Muscle of leg (tissue), 11 donors: ENCODE data around the gene TSC22D4. TPM values are rescaled to one million over a fixed set of nuclear protein-coding genes. Genes with fewer than 3 reads are reported as not detected.
"Not testable (repeated sequence)": the region's sequence is repeated elsewhere in the genome, so short reads cannot be mapped to it uniquely, and the experiment has no call there.

Source experiments
- DNase-seq: peaks from one replicate; pipeline ENCODE4 v3.0.0; 2013
- H3K27ac ChIP-seq: one replicate; pipeline ENCODE4 v1.5.1; 2013; ENCODE audit warnings: mild to moderate bottlenecking, low read length, control low read depth
- H3K27me3 ChIP-seq: one replicate; pipeline ENCODE4 v1.6.1; 2013; ENCODE audit warnings: low read length; ENCODE audit not compliant: control insufficient read depth, insufficient read depth
- H3K36me3 ChIP-seq: one replicate; pipeline ENCODE4 v1.6.1; 2013; ENCODE audit warnings: low read length; ENCODE audit not compliant: control insufficient read depth, insufficient read depth
- H3K4me1 ChIP-seq: one replicate; pipeline ENCODE4 v1.6.1; 2013; ENCODE audit warnings: low read length; ENCODE audit not compliant: control insufficient read depth, insufficient read depth
- H3K4me3 ChIP-seq: one replicate; pipeline ENCODE4 v1.5.1; 2013; ENCODE audit warnings: low read length, control low read depth
- H3K9me3 ChIP-seq: replicated peaks from 2 replicates; pipeline ENCODE4 v1.6.1; 2013; ENCODE audit warnings: low read depth, low read length; ENCODE audit not compliant: control insufficient read depth
- WGBS: methylation state at CpG from one replicate; pipeline ENCODE4 v1.1.5; 2013; ENCODE audit warnings: missing lambda C conversion rate; ENCODE audit not compliant: insufficient coverage; 5-methylcytosine and 5-hydroxymethylcytosine counted together
- polyA plus RNA-seq, 8 donors: library from polyadenylated mRNA; unstranded; fragments of 120-200 nt; gene quantifications; one replicate each; pipeline versions ENCODE4 v1.2.1 to v1.2.3, GENCODE V29; 2013; ENCODE audit warnings: inconsistent platforms in 1 of 8, low replicate concordance in 1 of 8; ENCODE audit not compliant: insufficient read length in 8 of 8, insufficient read depth in 1 of 8
- total RNA-seq: library from RNA; stranded (reverse); fragments of 120-200 nt; gene quantifications from one replicate; pipeline ENCODE4 v1.2.4, GENCODE V29; 2013

Gene TSC22D4
- total and polyA plus RNA-seq, 9 donors, result 28.9 to 59.3 (median 47.7) TPM

DNA sequence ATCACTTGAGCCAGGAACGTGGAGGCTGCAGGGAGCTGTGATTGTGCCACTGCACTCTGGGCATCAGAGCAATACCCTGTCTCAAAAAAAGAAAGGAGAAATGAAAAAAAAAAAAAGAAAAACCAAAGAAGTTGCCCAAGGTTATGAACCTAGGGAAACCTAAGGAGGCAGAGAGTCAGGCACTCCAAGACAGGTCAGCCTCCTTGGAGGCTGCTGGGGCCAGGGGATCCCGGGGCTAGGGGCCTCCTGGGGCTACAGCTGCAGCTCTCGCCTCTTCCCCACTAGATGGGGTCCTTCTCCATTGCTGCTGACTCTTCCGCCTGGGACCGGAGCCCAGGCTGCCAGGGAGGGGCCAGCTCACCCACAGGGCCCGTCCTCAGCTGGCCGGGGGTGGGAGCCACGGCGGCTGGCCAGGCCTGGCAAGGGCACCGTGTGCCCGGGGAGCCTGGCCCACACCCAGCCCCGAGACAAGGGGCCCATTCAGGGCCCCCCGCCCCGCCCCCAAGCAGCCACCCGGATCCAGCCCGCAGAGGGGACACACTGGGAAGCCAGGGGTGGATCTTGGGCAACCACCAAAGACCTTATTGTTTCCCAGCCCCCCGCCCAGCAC, 13.2 kb downstream of the TSC22D4 start:
- WGBS, result 8% methylated on average over 14 of the region's 17 CpGs
- Histone ChIP-seq H3K4me1 (peaks cover 59% of the 10 kb centered on the region), H3K9me3 (no peaks in the 10 kb centered on the region), H3K27me3 (no peaks in the 10 kb centered on the region), H3K27ac (peak overlapping the region; percentile 59), H3K36me3 (peaks cover 36% of the 10 kb centered on the region), H3K4me3 (no peak overlapping the region)
- peak; percentile 90 for DNase-seq

DNA sequence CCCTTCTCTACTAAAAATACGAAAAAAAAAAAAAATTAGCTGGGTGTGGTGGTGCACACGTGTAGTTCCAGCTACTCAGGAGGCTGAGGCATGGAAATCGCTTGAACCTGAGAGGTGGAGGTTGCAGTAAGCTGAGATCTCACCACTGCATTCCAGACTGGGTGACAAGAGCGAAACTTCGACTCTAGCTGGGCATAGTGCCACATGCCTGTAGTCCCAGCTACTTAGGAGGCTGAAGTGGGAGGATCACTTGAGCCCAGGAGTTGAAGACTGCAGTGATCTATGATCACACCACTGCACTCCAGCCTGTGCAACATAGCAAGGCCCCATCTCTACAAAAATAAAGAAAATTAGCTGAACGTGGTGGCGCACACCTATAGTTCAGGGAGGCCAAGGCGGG, 13.7 kb downstream of the TSC22D4 start:
- H3K27ac ChIP-seq, result peak overlapping the region; percentile 59
- no peaks in the 10 kb centered on the region for H3K27me3 ChIP-seq
- H3K4me3 ChIP-seq, result no peak overlapping the region
- WGBS, result 70% methylated on average over 4 of the region's 8 CpGs
- H3K36me3 ChIP-seq, result peaks cover 36% of the 10 kb centered on the region
- no peaks in the 10 kb centered on the region for H3K9me3 ChIP-seq
- no peak for DNase-seq
- H3K4me1 ChIP-seq, result peaks cover 59% of the 10 kb centered on the region

DNA sequence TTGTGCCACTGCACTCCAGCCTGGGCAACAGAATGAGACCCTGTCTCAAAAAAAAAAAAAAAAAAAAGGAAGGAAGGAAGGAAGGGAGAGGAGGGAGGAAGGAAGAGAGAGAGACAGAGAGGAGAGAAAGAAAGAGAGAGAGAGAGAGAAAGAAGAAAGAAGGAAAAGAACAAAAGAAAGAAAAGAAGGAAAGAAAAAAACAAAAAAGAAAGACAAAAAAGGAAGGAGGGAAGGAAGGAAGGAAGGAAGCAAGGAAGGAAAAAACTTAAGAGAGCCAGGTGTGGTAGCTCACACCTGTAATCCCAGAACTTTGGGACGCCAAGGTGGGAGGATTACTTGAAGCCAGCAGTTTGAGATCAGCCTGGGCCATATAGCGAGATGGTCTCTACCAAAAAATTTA, 14.2 kb downstream of the TSC22D4 start:
- no peak overlapping the region for H3K4me3 ChIP-seq
- H3K27ac ChIP-seq, result no peak overlapping the region
- 64% methylated on average over 1 of the region's 2 CpGs for WGBS
- no peaks in the 10 kb centered on the region for H3K9me3 ChIP-seq
- no peak for DNase-seq
- no peaks in the 10 kb centered on the region for H3K27me3 ChIP-seq
- peaks cover 37% of the 10 kb centered on the region for H3K36me3 ChIP-seq
- peaks cover 59% of the 10 kb centered on the region for H3K4me1 ChIP-seq

DNA sequence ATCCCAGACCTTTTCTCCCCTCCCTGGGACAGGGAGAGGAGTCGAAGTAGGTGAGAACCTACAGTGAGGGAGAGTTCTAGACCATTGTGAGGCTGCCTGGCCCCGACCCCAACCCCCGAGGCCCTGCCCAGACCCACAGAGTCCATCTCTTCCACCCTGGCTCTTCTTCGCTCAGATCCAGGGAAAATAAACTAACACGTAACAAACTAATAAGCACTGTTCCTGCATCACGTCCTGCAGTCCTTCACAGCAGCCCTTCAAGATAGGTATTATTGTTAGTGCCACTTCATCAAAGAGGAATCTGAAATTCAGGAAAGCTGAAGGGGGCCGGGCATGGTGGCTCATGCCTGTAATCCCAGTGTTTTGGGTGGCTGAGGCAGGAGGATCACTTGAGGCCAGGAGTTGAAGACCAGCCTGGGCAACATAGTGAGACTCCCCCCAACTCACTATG, 14.8 kb downstream of the TSC22D4 start, which contains the start of gene SPACDR:
Gene SPACDR (minus strand): TSS at position 51 of the 451 bp plus-strand sequence. CDS start 235 bp downstream, outside the sequence.
- Histone ChIP-seq H3K4me1 (peaks cover 53% of the 10 kb centered on the region), H3K36me3 (peaks cover 37% of the 10 kb centered on the region), H3K9me3 (no peaks in the 10 kb centered on the region), H3K27ac (peak within 1 kb of the TSS; percentile 62), H3K4me3 (no peak within 1 kb of the TSS), H3K27me3 (no peaks in the 10 kb centered on the region)
- WGBS, result 82% methylated on average over 2 of the region's 7 CpGs
- DNase-seq, result no peak

DNA sequence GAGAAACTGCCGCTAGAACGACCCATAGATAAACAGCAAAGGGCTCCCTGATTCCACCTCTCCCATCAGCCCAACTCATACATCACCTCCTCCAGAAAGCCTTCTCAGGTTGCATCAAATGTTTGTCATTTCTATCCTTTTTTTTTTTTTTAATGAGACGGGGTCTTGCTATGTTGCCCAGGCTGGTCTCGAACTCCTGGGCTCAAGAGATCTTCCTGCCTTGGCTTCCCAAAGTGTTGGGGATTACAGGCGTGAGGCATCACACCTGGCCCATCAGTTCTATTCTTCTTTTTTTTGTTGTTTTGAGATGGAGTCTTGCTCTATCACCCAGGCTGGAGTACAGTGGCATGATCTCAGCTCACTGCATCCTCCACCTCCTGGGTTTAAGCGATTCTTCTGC, 22.0 kb downstream of the TSC22D4 start:
- WGBS, result no CpG with 5 or more reads among the region's 6 CpGs
- H3K9me3 ChIP-seq, result no peaks in the 10 kb centered on the region
- H3K4me1 ChIP-seq, result peaks cover 20% of the 10 kb centered on the region
- no peak overlapping the region for H3K27ac ChIP-seq
- no peaks in the 10 kb centered on the region for H3K27me3 ChIP-seq
- H3K4me3 ChIP-seq, result no peak overlapping the region
- no peak for DNase-seq
- peaks cover 20% of the 10 kb centered on the region for H3K36me3 ChIP-seq

DNA sequence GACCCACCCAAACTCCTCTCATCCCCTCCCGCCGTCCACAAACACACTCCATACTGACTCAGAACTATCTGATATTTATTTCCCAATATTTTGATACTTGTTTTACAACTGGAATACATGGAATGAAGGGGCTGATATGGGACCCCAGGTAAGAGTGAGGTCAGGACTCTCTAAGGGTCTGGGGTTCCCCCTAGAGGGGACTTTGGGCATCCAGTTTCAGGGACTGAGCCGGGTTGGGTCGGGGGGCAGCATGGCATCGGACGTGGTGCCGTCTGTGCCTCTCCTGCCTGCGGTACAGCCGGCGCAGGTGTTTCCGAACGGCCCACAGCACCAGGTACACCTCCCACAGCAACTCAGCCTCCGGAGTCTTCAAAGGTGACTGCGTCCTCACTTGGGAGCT, 22.5 kb downstream of the TSC22D4 start:
- peaks cover 20% of the 10 kb centered on the region for H3K4me1 ChIP-seq
- H3K27me3 ChIP-seq, result no peaks in the 10 kb centered on the region
- H3K27ac ChIP-seq, result no peak overlapping the region
- H3K9me3 ChIP-seq, result no peaks in the 10 kb centered on the region
- H3K4me3 ChIP-seq, result no peak overlapping the region
- no peak for DNase-seq
- WGBS, result no CpG with 5 or more reads among the region's 14 CpGs
- H3K36me3 ChIP-seq, result peaks cover 20% of the 10 kb centered on the region

DNA sequence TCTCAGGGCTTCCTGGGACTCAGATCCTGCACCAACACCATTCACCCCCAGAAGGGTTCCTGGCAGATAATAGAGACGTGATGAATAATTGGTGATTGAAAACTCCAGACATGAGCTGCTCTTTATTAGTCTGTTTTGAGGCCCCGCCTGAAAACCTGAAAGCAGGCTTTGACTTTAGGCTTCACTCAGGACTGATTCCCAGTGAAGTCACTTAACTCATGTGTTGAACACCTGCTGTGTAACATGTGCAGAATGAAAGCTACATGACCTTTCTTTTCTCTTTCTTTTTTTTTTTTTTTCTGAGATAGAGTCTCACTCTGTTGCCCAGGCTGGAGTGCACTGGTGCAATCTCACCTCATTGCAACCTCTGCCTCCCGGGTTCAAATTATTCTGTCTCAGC, 23.8 kb downstream of the TSC22D4 start:
- Histone ChIP-seq H3K36me3 (peaks cover 8% of the 10 kb centered on the region), H3K27me3 (no peaks in the 10 kb centered on the region), H3K4me1 (peaks cover 28% of the 10 kb centered on the region), H3K27ac (no peak overlapping the region), H3K9me3 (no peaks in the 10 kb centered on the region), H3K4me3 (no peak overlapping the region)
- DNase-seq, result no peak
- WGBS, result 80% methylated on average over 1 of the region's 3 CpGs

DNA sequence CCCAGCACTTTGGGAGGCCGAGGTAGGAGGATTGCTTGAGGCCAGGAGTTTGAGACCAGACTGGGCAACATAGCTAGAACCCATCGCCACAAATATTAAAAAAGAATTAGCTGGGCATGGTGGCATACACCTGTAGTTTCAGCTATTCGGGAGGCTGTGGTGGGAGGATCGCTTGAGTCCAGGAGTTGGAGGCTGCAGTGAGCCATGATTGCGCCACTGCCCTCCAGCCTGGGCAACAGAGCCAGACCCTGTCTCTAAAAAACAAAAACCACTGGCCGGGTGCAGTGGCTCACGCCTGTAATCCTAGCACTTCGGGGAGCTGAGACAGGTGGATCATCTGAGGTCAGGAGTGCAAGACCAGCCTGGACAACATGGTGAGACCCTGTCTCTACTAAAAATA, 25.2 kb downstream of the TSC22D4 start:
- DNase-seq, H3K4me3 ChIP-seq, H3K36me3 ChIP-seq: not testable (repeated sequence)

DNA sequence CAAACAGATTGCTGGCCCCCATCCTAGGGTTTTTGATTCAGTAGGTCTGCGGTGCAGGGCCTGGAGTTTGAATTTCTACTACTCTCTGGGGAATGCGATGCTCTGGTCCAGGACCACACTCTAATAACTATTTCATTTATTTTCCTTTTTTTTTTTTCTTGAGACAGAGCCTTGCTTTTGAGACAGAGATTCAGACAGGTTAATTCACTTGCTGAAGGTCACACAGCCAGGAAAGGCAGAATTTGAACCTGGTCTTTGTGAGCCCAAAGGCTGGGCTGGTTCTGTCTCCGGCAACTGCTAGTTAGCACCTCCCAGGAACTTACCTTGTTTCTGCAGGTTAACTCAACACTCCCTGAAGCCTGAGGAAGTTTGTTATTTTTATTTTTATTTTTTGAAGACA, 26.5 kb downstream of the TSC22D4 start:
- no peaks in the 10 kb centered on the region for H3K9me3 ChIP-seq
- peaks cover 3% of the 10 kb centered on the region for H3K36me3 ChIP-seq
- peaks cover 33% of the 10 kb centered on the region for H3K4me1 ChIP-seq
- H3K27me3 ChIP-seq, result no peaks in the 10 kb centered on the region
- no peak overlapping the region for H3K4me3 ChIP-seq
- no peak overlapping the region for H3K27ac ChIP-seq
- no peak for DNase-seq
- 60% methylated on average over 1 of the region's 3 CpGs for WGBS

More for the DNA sequence above, 25.2 kb downstream of the TSC22D4 start:
- not testable (repeated sequence) for H3K9me3 ChIP-seq, H3K27ac ChIP-seq, H3K27me3 ChIP-seq
- peaks cover 33% of the 10 kb centered on the region for H3K4me1 ChIP-seq
- WGBS, result 98% methylated on average over 6 of the region's 8 CpGs

DNA sequence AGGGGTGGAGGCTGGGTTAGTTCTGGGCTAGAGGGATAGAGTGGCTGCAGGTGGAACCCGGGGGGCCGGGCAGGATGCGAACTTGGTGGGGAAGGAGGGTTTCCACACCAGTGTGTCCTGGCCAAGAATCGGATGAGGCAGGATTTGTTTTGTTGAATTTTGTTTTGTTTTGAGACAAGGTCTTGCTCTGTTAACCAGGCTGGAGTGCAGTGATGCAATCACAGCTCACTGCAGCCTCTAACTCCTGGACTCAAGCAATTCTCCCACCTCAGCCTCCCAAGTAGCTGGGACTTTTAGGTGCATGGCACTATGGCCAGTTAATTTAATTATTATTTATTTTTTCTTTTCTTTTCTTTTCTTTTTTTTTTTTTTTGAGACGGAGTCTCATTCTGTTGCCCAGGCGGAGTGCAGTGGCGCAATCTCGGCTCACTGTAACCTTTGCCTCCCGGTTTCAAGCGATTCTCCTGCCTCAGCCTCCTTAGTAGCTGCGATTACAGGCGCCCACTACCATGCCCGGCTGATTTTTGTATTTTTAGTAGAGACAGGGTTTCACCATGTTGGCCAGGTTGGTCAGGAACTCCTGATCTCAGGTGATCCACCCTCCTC, 29.7 kb downstream of the TSC22D4 start:
- H3K36me3 ChIP-seq, result no peaks in the 10 kb centered on the region
- no peak overlapping the region for H3K27ac ChIP-seq
- no peak overlapping the region for H3K4me3 ChIP-seq
- H3K27me3 ChIP-seq, result no peaks in the 10 kb centered on the region
- no peak for DNase-seq
- no peaks in the 10 kb centered on the region for H3K9me3 ChIP-seq
- peaks cover 21% of the 10 kb centered on the region for H3K4me1 ChIP-seq
- WGBS, result 90% methylated on average over 2 of the region's 13 CpGs
